Renal cortical epithelial cell (primary cell): ENCODE data around the gene SYNC. TPM values are rescaled to one million over a fixed set of nuclear protein-coding genes. Genes with fewer than 3 reads are reported as not detected.
"Not testable (repeated sequence)": the region's sequence is repeated elsewhere in the genome, so short reads cannot be mapped to it uniquely, and the experiment has no call there.

Source experiments
- DNase-seq: peaks from one replicate; pipeline ENCODE4 v3.0.0-alpha.2; 2011; ENCODE audit warnings: low read depth
- total RNA-seq: library from RNA; depleted of rRNA; stranded (reverse); fragments of >200 nt; gene quantifications from 2 replicates; pipeline ENCODE4 v1.2.3, GENCODE V29; 2014

The SYNC gene
- total RNA-seq, 1 donor from 2014 or later: 68.7 TPM

DNA sequence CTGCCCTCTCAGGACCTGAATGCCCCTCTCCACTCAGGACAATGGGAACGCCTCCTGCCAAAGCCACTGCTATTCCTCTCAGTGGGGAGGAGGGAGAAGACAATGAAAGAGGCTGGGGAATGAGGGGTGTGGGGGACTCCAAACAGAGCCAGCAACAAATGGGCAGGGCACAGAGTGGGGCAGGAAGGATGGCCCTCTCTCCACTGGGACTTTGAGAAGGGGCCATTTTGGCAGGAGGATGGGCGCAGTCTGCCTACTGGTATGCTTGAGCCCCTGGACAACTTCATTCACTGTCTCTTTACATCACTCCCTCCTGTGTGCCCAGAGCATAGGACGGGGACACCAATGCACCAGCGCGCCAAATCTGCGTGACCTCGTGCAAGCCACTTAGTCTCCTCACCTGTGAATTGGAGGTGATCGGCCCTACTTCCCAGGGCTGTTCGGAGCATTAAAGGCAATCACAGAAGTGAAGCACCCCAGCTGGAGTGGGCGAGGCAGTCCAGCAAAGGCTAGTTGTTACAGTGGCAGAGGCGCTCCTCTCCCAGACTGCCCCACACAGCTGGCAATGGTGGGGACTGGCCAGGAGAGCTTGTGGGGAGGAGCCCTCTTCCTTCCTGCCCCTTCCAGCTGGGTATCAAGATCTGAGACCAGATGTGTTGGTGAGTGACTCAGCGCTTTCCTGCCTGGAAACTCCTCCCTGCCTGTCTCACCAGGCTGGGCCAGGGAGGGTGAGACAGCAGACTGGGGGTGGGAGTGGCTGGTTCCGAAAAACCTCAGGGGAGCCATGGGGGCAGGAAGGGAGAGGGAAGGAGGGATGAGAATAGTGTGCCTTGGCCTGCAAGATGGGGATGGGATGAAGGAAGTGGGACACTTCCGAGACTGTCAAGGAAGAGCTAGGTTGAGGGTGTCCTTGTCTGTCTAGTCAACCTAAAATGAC is 22.4 kb upstream of the SYNC start:
- peak; percentile 79 for DNase-seq

DNA sequence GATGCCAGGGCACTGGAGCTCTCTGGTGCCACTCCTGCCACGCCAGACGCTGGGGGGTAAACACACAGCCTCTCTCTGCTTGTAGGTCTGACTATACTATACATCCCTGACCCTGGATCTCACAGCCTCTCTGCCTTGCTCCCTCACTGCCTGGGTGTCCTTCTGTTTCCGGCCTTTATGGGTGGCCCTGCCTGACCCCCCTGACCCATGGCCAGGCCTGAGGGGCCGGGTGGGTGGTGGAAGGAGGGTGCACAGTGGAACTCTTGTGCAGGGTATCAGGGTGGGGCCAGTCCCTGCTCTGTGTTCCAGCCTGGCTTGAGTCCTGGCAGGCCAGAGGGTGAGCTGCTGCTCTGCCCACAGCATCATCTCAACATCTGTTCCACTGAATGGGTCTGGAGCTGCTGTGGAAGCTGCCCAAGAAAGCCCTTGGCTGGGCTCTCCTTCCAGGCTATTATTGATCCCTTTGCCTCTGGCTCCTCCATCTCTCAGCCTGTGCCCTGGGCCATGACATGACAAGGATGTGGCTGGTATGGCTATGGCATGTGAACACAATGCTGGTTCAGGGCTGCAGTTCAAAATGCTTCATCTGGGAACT is 17.2 kb upstream of the SYNC start:
- DNase-seq: no peak

DNA sequence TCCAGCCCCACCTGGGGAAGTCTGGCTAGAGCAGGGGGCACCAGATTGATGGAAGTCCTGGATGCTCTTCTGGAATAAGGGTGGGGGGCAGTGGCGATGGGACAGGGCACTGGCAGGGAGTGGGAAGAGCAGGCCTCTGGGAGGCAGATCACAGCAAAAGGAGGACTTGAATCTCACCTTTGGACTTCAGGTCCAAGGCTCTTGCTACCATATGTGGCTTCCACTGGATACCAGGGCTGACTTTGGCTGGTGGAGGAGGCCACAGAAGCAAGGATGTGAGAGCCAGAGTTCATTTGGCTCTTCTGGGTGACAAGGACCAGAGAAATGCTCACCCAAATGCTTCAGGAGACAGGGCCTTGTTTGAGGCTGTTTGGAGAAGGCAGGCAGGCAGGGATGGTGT is 16.0 kb upstream of the SYNC start:
- no peak for DNase-seq

DNA sequence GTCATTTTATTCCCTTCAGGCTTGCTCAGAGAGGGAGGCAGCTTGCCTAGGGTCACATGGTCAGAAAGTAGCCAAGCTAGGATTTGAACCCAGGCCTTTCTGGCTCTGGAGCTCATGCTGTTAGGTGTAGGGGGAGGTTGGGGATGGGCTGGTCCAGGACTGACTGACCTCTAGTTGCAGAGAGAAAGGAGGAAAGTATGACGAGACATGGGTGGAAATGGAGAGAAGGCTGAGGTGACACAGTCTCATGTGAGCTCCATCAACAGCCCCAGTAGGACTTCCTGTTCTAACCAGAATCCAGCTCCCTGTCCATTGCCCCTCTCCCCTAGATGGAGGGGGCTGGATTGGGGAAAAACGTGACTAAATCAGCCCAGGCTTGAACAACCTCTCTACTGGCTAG is 15.5 kb upstream of the SYNC start:
- no peak for DNase-seq

DNA sequence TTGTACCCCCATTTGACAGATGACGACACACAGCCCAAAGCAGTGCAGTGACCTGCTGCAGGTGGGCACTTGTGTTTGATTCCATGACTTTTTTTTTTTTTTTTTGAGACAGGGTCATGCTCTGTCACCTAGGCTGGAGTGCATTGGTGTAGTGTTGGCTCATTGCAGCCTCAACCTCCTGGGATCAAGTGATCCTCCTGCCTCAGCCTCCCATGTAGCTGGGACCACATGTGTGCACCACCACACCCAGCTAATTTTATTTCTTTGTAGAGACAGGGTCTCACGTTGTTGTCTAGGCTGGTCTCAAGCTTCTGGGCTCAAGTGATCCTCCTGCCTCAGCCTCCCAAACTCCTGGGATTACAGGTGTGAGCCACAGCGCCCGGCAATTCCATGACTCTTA is 14.9 kb upstream of the SYNC start:
- no peak for DNase-seq

DNA sequence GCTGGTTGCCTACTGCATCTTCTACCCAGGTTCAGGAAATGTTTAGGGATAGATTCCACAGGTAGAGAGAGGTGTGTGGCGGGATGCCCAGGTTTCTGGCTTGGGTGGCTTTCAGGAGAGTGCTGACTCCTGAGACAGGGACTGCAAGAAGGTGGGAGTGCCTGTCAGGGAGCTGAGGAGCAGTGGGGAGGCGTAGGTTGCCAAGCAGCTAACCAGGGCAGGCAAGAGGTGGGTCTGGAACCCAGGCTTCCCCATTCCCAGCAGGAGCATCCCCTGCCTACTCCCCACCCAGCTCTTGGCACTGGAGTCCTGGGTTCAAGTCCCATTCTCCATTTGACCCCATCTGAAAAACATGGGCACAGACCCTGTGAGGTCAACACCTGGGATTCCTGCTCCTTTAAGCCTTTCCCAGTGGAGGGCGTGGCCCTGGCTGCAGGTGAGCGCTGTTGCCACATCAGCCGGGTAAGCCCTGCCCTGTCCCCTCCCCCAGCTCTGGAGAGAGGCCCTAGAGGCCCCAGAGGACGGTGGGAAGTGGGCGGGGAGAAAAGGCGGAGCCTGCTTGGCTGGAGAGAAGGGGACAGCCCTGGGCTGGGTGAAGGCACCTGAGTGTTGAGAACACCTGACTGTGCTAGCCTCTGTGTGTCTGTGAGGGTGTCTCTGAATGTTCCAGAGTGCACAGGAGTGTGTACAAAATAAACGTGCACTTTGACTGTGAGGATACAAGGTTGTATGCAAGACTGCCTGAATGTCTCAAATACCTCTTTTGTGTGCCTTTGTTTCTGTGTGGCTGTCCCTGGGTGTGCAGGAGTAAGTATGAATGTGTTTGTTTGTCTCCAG is 14.0 kb upstream of the SYNC start:
- peak; percentile 80 for DNase-seq

DNA sequence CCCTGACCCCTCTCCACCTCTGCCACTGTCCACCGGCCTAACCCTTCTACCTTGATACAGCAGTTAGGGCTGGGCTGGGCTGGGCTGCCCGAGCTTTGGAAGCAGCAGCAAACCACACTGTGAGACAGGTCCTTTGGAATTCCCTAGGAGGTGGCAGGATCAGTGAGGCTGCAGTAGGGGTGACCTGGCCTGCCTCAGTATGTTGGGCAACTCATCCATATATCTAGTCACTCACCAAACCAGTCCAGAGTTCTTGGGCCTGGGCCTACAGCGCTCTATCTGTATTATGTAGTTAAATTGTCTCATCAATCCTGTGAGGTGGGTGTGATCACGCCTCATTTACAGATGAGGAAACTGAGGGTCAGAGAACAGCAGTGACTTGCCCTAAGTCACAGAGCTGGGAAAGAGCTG is 13.3 kb upstream of the SYNC start:
- no peak for DNase-seq

DNA sequence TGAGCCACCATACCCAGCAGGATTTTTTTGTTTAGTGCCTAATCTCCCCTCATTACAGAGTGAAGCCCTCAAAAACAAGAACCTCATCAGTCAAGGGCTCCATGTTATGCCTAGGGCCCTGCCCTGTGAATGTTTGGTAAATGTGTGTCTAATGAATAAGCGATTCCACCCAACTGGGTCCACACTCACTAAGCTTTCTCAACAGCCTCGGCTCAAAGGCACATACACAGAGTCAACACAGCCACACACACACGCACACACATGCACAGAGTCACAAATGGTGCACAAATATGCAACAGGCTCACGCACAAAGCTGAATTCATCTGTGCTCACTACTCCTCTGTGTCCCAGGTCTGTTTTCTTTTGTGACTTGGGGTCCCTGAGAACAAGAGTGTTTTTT is 11.7 kb upstream of the SYNC start:
- peak; percentile 74 for DNase-seq

DNA sequence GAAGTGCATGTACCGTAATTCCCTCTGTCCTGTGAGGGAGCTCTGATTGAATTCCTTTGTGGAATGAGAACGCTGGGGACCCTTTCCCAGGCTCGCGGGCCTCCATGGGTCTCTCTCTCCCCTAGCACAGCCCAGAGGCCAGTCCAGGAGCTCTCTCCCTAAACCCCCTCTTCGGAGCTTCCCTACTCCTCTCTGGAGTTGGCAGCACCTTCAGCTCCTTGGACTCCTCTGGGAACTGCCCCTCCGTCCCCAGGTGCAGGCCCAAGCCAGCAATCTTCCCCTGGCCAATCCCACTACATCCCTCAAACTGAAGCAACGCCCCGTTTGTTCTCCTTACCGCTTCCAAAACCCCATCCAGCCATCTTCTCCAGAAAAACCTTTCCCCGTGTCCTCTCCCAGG is 10.5 kb upstream of the SYNC start:
- no peak for DNase-seq

DNA sequence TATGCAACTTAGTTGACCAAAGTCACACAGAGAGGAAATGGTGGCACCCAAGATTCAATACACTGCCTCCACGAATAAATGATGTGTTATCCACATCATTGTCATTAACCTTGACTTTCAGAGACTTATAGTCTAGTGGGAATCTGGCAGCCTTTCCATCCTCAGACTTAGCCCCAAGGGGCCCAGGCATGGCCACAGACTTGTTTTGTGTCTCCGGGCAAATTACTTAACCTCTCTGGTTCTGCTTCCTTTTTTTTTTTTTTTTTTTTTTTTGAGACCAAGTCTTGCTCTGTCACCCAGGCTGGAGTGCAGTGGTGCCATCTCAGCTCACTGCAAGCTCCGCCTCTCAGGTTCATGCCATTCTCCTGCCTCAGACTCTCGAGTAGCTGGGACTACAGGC is 8.7 kb upstream of the SYNC start:
- DNase-seq: not testable (repeated sequence)

DNA sequence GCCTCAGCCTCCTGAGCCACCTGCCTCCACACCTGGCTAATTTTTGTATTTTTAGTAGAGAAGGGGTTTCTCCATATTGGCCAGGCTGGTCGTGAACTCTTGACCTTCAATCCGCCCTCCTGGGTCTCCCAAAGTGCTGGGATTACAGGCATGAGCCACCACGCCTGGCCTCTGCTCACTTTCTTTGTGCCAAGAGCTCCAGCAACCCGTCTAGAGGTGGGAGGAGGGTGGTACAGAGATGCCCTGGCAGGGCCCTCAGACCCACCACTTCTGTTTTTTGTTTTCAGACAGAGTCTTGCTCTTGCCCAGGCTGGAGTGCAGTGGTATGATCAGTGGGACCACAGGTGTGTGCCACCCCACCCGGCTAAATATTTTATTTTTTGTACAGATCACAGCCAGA is 6.9 kb upstream of the SYNC start:
- DNase-seq: no peak

DNA sequence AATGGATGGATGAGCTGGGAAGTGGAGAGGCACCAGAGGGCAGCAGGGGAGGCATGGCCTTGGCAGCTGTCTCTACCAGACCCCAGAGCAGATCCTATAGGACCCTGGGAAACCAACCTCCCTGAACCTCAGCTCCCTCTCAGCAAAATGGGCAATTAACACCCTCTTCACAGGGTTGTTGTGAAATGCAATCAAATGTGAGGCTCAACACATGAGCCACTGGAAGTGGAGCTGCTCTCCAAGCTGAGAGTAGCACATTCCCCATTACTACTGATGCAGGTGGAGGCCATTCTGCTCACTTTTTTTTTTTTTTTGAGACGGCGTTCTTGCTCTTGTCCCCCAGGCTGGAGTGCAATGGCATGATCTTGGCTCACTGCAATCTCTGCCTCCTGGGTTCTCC is 6.5 kb upstream of the SYNC start:
- DNase-seq: no peak

DNA sequence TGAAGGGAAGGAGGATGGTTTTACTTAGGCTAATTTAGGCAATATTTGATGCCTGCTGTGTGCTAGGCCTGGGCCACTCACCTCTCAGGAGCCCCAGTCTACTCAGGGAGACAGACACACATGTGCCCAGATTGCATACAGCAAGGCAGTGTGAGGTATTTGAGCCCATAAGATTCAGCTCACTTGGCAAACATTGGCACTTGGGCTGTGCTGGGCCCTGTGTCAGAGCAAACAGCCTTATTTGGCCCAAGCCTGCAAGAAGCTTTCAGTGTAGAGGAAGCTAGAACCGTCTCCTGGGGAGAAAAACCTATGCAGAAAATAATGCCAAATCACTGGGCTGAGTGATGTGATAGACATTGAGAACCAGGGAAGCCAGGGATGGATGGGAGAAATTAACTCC is 3.9 kb upstream of the SYNC start:
- DNase-seq: no peak

DNA sequence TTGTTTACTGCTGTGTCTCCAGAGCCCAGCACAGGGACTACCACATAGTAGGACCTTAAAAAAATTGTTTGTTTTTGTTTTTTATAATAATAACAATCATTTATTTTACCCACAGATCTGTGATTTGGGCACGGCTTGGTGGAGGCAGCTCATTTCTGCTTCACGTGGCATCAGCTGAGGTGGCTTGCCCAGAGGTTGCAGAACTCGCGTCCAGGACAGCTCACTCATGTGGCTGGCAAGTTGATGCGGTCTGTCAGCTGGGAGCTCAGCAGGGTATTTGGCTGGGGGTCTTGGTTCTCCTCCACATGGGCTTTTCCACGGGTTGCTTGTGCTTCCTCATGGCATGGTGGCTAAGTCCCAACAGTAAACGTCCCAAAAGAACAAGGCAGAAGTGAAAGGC is 2.9 kb upstream of the SYNC start:
- no peak for DNase-seq

DNA sequence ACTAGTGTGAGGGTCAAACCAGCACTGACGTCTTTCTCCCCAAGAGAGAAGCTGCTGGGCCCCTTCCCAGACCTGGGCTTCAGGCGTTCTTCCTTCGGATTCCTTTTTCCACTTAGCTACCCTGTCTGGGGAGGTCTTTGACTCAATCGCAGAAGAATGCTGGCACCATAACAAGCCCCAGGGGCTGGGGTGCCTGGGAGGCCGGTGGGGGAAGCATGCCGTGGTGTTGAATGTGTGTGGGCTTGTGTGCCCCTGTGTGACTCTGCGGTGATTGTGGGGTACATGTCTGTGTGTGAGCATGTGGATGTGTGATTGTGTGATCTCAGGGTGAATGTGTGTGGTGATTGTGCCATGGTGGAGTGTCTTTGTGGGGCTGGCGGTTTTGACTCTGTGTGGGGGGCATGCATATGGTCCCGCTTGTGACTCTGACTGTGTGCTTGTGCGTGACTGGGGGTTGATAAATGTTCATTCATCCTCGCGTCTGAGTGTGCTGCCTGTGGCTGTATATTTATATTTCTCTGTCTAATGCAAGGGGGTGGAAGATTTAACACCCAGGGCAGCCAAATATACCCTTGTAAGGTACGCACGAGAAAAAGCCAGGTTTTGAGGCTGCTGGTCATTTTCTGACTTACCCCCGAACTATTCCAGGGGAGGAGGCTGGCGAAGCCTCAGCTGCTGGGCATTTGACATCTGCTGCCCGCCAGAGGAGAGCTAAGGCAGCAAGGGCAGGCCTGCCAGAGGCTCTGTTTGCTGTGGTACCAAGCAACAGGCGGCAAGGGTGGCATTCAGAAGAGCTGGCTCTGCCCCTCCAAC is 1.1 kb upstream of the SYNC start:
- peak; percentile 89 for DNase-seq

DNA sequence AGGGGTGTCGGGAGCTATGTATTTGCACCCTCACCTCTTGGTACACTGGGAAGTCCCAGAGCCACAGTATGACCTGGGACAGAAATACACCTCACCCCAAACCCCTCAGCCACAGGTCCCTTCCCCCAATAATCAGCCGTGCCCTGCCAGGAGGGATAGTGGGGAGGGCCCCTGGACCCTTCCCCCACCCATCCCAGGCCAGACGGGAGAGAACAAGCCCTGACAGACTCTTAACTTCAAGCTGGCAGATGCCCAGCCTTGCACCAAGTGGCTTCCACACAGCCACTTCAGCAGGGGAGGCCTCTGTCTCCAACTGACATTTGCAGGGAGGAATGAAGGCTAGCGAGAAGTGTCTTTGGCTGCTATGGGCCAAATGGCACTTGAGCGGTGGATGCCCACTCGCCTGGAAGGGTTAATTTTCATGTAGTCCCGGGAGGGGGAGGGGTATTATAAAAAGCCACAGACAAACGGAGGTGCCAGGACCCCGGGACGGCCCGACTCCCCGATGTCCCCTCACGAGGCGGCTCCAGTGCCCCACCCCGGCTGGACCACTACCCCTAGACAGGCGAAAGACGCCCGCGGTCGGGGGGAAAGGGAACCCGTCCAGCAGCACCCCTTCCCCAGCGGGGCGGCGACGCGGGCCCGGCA is 495 bp downstream of the SYNC start:
- no peak for DNase-seq

DNA sequence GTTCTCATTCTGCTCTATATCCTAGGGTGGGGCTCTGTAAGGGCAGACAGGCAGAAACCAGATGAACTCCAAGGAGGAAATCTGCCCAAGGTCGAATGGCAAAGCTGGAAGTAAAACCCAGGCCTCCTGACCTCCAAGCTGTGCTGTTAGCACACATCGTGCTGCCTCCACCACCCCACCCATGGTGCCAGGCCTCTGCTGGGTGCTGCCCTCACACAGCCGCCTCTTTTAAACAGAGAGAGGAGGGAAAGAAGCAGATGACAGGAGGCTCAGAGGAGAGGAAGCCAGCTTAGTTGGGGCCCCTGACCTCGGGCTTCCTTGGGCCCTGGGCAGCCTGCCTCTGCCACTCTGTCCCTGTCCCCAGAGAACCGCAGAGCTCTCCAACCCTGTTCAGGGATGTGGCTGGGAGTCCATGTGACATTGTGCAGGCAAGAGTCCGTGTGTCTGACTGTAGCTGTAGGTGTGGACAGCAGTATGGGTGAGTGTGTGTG is 1.1 kb downstream of the SYNC start:
- no peak for DNase-seq

DNA sequence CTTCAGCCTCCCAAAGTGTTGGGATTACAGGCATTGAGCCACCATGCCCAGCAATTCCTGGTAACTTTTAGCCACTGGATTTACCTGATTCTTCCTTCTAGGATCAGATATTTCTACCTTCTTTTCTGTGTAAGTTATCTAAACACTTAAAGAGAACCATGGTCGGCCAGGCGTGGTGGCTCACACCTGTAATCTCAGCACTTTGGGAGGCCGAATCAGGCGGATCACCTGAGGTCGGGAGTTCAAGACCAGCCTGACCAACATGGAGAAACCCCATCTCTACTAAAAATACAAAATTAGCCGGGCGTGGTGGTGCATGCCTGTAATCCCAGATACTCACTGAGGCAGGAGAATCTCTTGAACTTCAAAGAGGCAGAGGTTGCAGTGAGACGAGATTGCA is 5.6 kb downstream of the SYNC start:
- DNase-seq: not testable (repeated sequence)

DNA sequence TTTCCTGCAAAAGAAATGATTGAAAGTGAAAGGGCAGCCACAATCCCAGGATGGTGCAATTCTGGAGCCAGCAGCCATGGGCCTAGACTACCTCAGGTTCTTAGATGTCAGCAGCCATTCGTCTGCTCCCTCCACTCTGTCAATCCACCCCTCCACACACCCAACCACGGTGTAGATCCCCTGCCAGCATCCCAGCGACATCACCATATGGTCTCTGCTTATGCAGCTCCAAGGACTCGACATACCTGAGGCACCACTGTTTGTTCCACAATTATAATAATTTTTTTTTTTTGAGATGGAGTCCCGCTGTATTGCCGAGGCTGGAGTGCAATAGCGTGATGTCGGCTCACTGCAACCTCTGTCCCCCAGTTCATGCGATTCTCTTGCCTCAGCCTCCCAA is 6.5 kb downstream of the SYNC start:
- no peak for DNase-seq

DNA sequence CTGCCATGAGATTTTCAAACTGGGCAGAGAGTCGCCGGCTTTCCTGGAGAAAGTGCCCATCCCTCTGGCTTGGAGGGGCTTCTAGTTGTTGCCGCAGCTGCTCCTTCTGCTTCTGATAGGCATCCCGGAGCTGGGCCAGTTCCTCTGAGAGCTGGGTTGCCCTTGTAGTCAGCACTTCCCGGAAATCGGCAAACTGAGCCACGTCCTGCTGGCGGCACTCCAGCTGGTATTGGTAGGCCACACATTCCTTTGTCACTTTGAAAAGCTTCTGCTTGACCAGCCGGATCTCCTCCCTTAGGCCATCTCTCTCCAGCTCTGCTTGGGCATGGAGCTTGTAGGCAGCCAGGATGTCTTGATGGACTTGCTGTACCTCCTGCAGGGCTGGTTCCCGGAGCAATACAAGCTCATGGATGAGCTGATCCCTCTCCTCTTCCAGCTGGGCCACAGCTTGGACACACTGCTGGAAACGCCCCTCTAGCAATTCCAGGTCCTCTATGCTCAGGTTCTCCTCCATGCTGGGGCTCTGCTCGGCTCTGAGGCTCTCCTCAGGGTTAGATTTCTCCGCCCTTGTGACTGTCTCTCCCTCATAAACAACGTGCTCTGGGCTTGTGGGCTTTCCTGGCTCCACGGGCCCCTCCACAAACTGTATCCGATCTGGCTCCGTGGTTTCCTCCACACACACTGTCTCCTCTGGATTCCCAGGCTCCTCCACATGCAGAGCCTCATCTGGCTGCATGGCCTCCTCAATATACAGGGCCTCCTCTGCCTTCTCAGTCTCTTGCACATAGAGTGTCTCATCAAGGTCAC is 7.3 kb downstream of the SYNC start:
- DNase-seq: peak; percentile 80
